Measurements from ENCODE around the gene AGXT. TPM values are rescaled to one million over a fixed set of nuclear protein-coding genes. Genes with fewer than 3 reads are reported as not detected.

AGXT gene
- total RNA-seq, 1 donor from 2014 or later = not detected

- Mint-ChIP-seq H3K9me3 (no peaks in the 10 kb centered on the region), H3K36me3 (ENCODE audit: low read depth) (no peaks in the 10 kb centered on the region)
These were observed 22.1 kb downstream of the AGXT start for GRCh38 chr2:240890691-240891090.

GRCh38 chr2:240891492-240892340 is 23.1 kb downstream of the AGXT start:
- Mint-ChIP-seq H3K9me3 (no peaks in the 10 kb centered on the region), H3K27me3 (no peaks in the 10 kb centered on the region), H3K36me3 (ENCODE audit: low read depth) (no peaks in the 10 kb centered on the region), H3K27ac (no peak overlapping the region), H3K4me3 (no peak overlapping the region), H3K4me1 (peaks cover 2% of the 10 kb centered on the region)
- intact Hi-C loops (cut with micrococcal nuclease) = no loop called here
- no peak for DNase-seq

More at GRCh38 chr2:240890691-240891090, 22.1 kb downstream of the AGXT start:
- Mint-ChIP-seq H3K4me1 (peaks cover 2% of the 10 kb centered on the region), H3K27ac (no peak overlapping the region), H3K27me3 (no peaks in the 10 kb centered on the region), H3K4me3 (no peak overlapping the region)
- intact Hi-C loops (cut with micrococcal nuclease) = no loop called here
- no peak for DNase-seq

- Mint-ChIP-seq H3K4me3 (no peak overlapping the region), H3K36me3 (ENCODE audit: low read depth) (no peaks in the 10 kb centered on the region), H3K9me3 (no peaks in the 10 kb centered on the region), H3K4me1 (peaks cover 2% of the 10 kb centered on the region), H3K27ac (no peak overlapping the region), H3K27me3 (no peaks in the 10 kb centered on the region)
- intact Hi-C loops (cut with micrococcal nuclease) = no loop called here
- DNase-seq = no peak
These were observed 23.7 kb downstream of the AGXT start for GRCh38 chr2:240892356-240892755.

- Mint-ChIP-seq H3K36me3 (ENCODE audit: low read depth) (no peaks in the 10 kb centered on the region), H3K9me3 (no peaks in the 10 kb centered on the region), H3K27ac (no peak overlapping the region), H3K4me1 (peaks cover 2% of the 10 kb centered on the region), H3K27me3 (no peaks in the 10 kb centered on the region), H3K4me3 (no peak overlapping the region)
- DNase-seq = no peak
- intact Hi-C loops (cut with micrococcal nuclease) = no loop called here
These were observed 24.3 kb downstream of the AGXT start for GRCh38 chr2:240892925-240893324.

- intact Hi-C loops (cut with micrococcal nuclease) = no loop called here
- Mint-ChIP-seq H3K27ac (no peak overlapping the region), H3K4me3 (no peak overlapping the region), H3K27me3 (no peaks in the 10 kb centered on the region), H3K4me1 (peaks cover 2% of the 10 kb centered on the region), H3K9me3 (no peaks in the 10 kb centered on the region), H3K36me3 (ENCODE audit: low read depth) (no peaks in the 10 kb centered on the region)
- peak; percentile 77 for DNase-seq
These were observed 24.8 kb downstream of the AGXT start for GRCh38 chr2:240893363-240893844.

- DNase-seq = no peak
- intact Hi-C loops (cut with micrococcal nuclease) = no loop called here
- H3K4me3 Mint-ChIP-seq = no peak overlapping the region
- no peaks in the 10 kb centered on the region for H3K36me3 Mint-ChIP-seq (ENCODE audit: low read depth)
- H3K27me3 Mint-ChIP-seq = no peaks in the 10 kb centered on the region
- no peaks in the 10 kb centered on the region for H3K9me3 Mint-ChIP-seq
- no peak overlapping the region for H3K27ac Mint-ChIP-seq
- H3K4me1 Mint-ChIP-seq = peaks cover 2% of the 10 kb centered on the region
These were observed 25.4 kb downstream of the AGXT start for GRCh38 chr2:240894006-240894405.

- Mint-ChIP-seq H3K36me3 (ENCODE audit: low read depth) (no peaks in the 10 kb centered on the region), H3K4me3 (no peak overlapping the region), H3K4me1 (peaks cover 2% of the 10 kb centered on the region), H3K9me3 (no peaks in the 10 kb centered on the region), H3K27me3 (no peaks in the 10 kb centered on the region), H3K27ac (no peak overlapping the region)
- DNase-seq = no peak
- intact Hi-C loops (cut with micrococcal nuclease) = no loop called here
These were observed 26.4 kb downstream of the AGXT start for GRCh38 chr2:240894836-240895558.

GRCh38 chr2:240895656-240896388 is 27.2 kb downstream of the AGXT start, which contains the start of gene MAB21L4:
TSS of gene MAB21L4 (minus strand) at chr2:240896156. CDS start at chr2:240895997, 159 bp downstream.
- Mint-ChIP-seq H3K27ac (no peak within 1 kb of the TSS), H3K9me3 (no peaks in the 10 kb centered on the region), H3K4me1 (peaks cover 2% of the 10 kb centered on the region), H3K27me3 (no peaks in the 10 kb centered on the region), H3K4me3 (no peak within 1 kb of the TSS), H3K36me3 (ENCODE audit: low read depth) (no peaks in the 10 kb centered on the region)
- intact Hi-C loops (cut with micrococcal nuclease) = no loop called here
- no peak for DNase-seq

- Mint-ChIP-seq H3K4me3 (no peak overlapping the region), H3K4me1 (peaks cover 2% of the 10 kb centered on the region), H3K36me3 (ENCODE audit: low read depth) (no peaks in the 10 kb centered on the region), H3K27ac (no peak overlapping the region), H3K9me3 (no peaks in the 10 kb centered on the region), H3K27me3 (no peaks in the 10 kb centered on the region)
- no peak for DNase-seq
- intact Hi-C loops (cut with micrococcal nuclease) = no loop called here
These were observed 27.8 kb downstream of the AGXT start for GRCh38 chr2:240896394-240896793.

GRCh38 chr2:240896871-240897692 is 28.5 kb downstream of the AGXT start:
- no peak for DNase-seq
- no peaks in the 10 kb centered on the region for H3K36me3 Mint-ChIP-seq (ENCODE audit: low read depth)
- no peak overlapping the region for H3K4me3 Mint-ChIP-seq
- H3K4me1 Mint-ChIP-seq = peaks cover 2% of the 10 kb centered on the region
- intact Hi-C loops (cut with micrococcal nuclease) = no loop called here
- H3K27me3 Mint-ChIP-seq = no peaks in the 10 kb centered on the region
- no peak overlapping the region for H3K27ac Mint-ChIP-seq
- no peaks in the 10 kb centered on the region for H3K9me3 Mint-ChIP-seq

- Mint-ChIP-seq H3K36me3 (ENCODE audit: low read depth) (no peaks in the 10 kb centered on the region), H3K4me1 (peaks cover 2% of the 10 kb centered on the region), H3K27me3 (no peaks in the 10 kb centered on the region), H3K4me3 (no peak overlapping the region), H3K9me3 (no peaks in the 10 kb centered on the region), H3K27ac (no peak overlapping the region)
- DNase-seq = no peak
- intact Hi-C loops (cut with micrococcal nuclease) = no loop called here
These were observed 29.6 kb downstream of the AGXT start for GRCh38 chr2:240898108-240898730.

GRCh38 chr2:240898731-240899467 is 30.3 kb downstream of the AGXT start:
- no peaks in the 10 kb centered on the region for H3K4me1 Mint-ChIP-seq
- no peak for DNase-seq
- H3K9me3 Mint-ChIP-seq = no peaks in the 10 kb centered on the region
- no peak overlapping the region for H3K4me3 Mint-ChIP-seq
- H3K27ac Mint-ChIP-seq = no peak overlapping the region
- no peaks in the 10 kb centered on the region for H3K36me3 Mint-ChIP-seq (ENCODE audit: low read depth)
- intact Hi-C loops (cut with micrococcal nuclease) = no loop called here
- no peaks in the 10 kb centered on the region for H3K27me3 Mint-ChIP-seq

All from activated CD4-positive, alpha-beta T cell treated with anti-CD3 and anti-CD28 coated beads, Interleukin-2, amount 10 ng/mL, durations not matched to agents 24 days and 14 days (primary cell).